ENCODE results near the gene SCUBE1. TPM values are rescaled to one million over a fixed set of nuclear protein-coding genes. Genes with fewer than 3 reads are reported as not detected.

Gene SCUBE1
- total and polyA plus RNA-seq, 2 of the 8 experiments (the other 6 are each of a cell fraction or from before 2014, with no cell fraction given): 2.3 to 4.9 TPM

DNA sequence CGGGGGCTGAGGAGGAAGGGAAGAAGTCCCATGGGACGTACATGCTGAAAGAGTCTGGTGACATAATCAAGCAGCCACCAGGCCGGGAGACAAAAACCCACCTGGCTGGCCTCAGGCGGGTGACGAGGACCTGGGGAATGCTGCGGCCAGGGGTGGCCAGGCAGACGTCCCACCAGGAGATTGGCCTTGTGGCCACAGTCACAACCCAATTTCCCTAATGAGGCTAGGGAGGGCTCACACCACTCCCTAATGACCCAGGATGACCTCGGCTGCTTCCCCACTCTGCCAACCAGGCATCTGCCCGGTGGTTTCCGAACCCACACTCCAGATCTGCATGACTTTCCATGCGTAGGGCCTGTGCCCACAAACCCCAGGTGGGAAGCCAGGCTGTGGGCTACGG is 66.9 kb downstream of the SCUBE1 start:
- no peak overlapping the region; a peak in 1 of 4 replicates for H3K4me2 ChIP-seq (ENCODE audit: insufficient read depth in 1 of 2, low read depth in 2 of 2, low read length in 2 of 2)
- CTCF ChIA-PET (ENCODE audit: partially characterized antibody): interaction anchor here (0.7 to 18.2 kb wide), 10 partner anchors 10 to 154 kb away, joined by 3 to 388 read pairs (median 112); partner anchors contain the start of gene SCUBE1
- TF ChIP-seq SIX5 (IDR thresholded peaks at IDR 0.05; ENCODE audit: low read depth, low read length): no peak
- TF ChIP-seq CEBPB (IDR thresholded peaks at IDR 0.05; ENCODE audit: low read depth, low read length): no peak
- no peak for TF ChIP-seq NANOG (IDR thresholded peaks at IDR 0.05; ENCODE audit: insufficient read depth, low read depth, low read length, poor library complexity, severe bottlenecking)
- TF ChIP-seq EZH2 (IDR thresholded peaks at IDR 0.05; ENCODE audit: low read depth, low read length, severe bottlenecking): no peak
- H2BK120ac ChIP-seq (replicated peaks; ENCODE audit: low read depth, low read length): no peak overlapping the region
- H4K5ac ChIP-seq (ENCODE audit: insufficient read length, low read depth, low read length): no peak overlapping the region
- peak overlapping the region; percentile 73 for H3K4ac ChIP-seq (replicated peaks; ENCODE audit: insufficient read length, low read depth, low read length)
- POLR2A ChIA-PET (ENCODE audit: partially characterized antibody): interaction anchor here (1.2 kb wide), 1 partner anchor 108 kb away, joined by 3 read pairs; no protein-coding TSS in a partner anchor
- H3K79me1 ChIP-seq (ENCODE audit: low read depth, low read length): no peaks in the 10 kb centered on the region
- 0 out of 2 replicates have a peak overlapping the region, but pooled peaks have one; percentile 34 for H2BK20ac ChIP-seq (ENCODE audit: low read length)
- H3K27ac ChIP-seq (ENCODE audit: low read depth, low read length): no peak overlapping the region
- H2BK15ac ChIP-seq (ENCODE audit: low read length): no peak overlapping the region; the same call in 1 of the 2 replicates
- H2AFZ ChIP-seq (ENCODE audit: low read length): no peak overlapping the region
- WGBS, 2 experiments (ENCODE audit: extremely low coverage in 1 of 2, insufficient coverage in 1 of 2, insufficient read length in 1 of 2, insufficient replicate concordance in 2 of 2, low coverage in 1 of 2, low lambda C conversion rate in 2 of 2, missing lambda C conversion rate in 1 of 2): 86% methylated on average over 12 of the region's 12 CpGs; no CpG with 5 or more reads in 1 of the 2 experiments
- H3K4me3 ChIP-seq (ENCODE audit: extremely low read depth in 1 of 4, insufficient read depth in 2 of 4, low read depth in 3 of 4, low read length in 4 of 4): no peak overlapping the region
- H3K56ac ChIP-seq (replicated peaks; ENCODE audit: insufficient read length, low read depth, low read length): no peak overlapping the region
- H3K9me3 ChIP-seq (ENCODE audit: insufficient read depth in 2 of 2, low read depth in 1 of 2, low read length in 1 of 2): no peaks in the 10 kb centered on the region
- H3K36me3 ChIP-seq (ENCODE audit: control insufficient read depth in 2 of 4, insufficient read depth in 4 of 4, low read length in 3 of 4): no peaks in the 10 kb centered on the region
- H2BK12ac ChIP-seq (ENCODE audit: low read depth, low read length): peak overlapping the region; percentile 95; the same call in 1 of the 2 replicates
- H4K91ac ChIP-seq (replicated peaks; ENCODE audit: insufficient read length, low read length): peak overlapping the region; percentile 79
- H4K8ac ChIP-seq (ENCODE audit: extremely low read depth, insufficient read depth, low read length): no peak overlapping the region
- H3K9ac ChIP-seq (replicated peaks in 1 of 4; ENCODE audit: extremely low read depth in 1 of 4, low read depth in 3 of 4, low read length in 3 of 4): no peak overlapping the region
- H3K79me2 ChIP-seq (ENCODE audit: control insufficient read depth in 1 of 2, insufficient read depth in 2 of 2, low read length in 2 of 2): no peaks in the 10 kb centered on the region
- no peak overlapping the region for H3K23ac ChIP-seq (ENCODE audit: insufficient read length)
- H2BK5ac ChIP-seq (ENCODE audit: low read depth, low read length): 0 out of 2 replicates have a peak overlapping the region, but pooled peaks have one; percentile 84
- peak overlapping the region; percentile 80; the same call in 1 of the 2 replicates for H3K18ac ChIP-seq (ENCODE audit: extremely low read depth, low read length)
- no peak overlapping the region for H3K14ac ChIP-seq (ENCODE audit: insufficient read length)
- H2AK5ac ChIP-seq (ENCODE audit: low read depth, low read length): 0 out of 2 replicates have a peak overlapping the region, but pooled peaks have one; percentile 26
- H4K20me1 ChIP-seq (replicated peaks in 1 of 2; ENCODE audit: control insufficient read depth in 1 of 2, insufficient read depth in 2 of 2, low read length in 2 of 2): no peaks in the 10 kb centered on the region
- no peaks in the 10 kb centered on the region; the same call in 1 of the 2 replicates for H3K23me2 ChIP-seq (ENCODE audit: low read depth, low read length)
- DNase-seq (ENCODE audit: low read depth in 1 of 2, low spot score in 2 of 2): no peak
- peaks cover 3 to 23% (median 16%) of the 10 kb centered on the region in 4 experiments; a peak in 6 of 7 replicates for H3K4me1 ChIP-seq (replicated peaks in 1 of 4; ENCODE audit: control insufficient read depth in 3 of 4, insufficient read depth in 4 of 4, low read length in 3 of 4)
- no peak for FAIRE-seq
- H3K27me3 ChIP-seq (replicated peaks in 1 of 4; ENCODE audit: control insufficient read depth in 3 of 4, extremely low read depth in 1 of 4, insufficient read depth in 3 of 4, low read length in 3 of 4): no peaks in the 10 kb centered on the region; a peak in 1 of 7 replicates
